GM18867 (cell line): ENCODE results near the gene KRTAP5-6.

Source experiments
- ATAC-seq: cut with Tn5 transposase; IDR thresholded peaks from one replicate; pipeline ENCODE4 v1.9.1; 2021; ENCODE audit warnings: mild to moderate bottlenecking, moderate library complexity; ENCODE audit not compliant: unreplicated experiment

The KRTAP5-6 gene, protein sequence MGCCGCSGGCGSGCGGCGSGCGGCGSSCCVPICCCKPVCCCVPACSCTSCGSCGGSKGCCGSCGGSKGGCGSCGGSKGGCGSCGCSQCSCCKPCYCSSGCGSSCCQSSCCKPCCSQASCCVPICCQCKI

DNA sequence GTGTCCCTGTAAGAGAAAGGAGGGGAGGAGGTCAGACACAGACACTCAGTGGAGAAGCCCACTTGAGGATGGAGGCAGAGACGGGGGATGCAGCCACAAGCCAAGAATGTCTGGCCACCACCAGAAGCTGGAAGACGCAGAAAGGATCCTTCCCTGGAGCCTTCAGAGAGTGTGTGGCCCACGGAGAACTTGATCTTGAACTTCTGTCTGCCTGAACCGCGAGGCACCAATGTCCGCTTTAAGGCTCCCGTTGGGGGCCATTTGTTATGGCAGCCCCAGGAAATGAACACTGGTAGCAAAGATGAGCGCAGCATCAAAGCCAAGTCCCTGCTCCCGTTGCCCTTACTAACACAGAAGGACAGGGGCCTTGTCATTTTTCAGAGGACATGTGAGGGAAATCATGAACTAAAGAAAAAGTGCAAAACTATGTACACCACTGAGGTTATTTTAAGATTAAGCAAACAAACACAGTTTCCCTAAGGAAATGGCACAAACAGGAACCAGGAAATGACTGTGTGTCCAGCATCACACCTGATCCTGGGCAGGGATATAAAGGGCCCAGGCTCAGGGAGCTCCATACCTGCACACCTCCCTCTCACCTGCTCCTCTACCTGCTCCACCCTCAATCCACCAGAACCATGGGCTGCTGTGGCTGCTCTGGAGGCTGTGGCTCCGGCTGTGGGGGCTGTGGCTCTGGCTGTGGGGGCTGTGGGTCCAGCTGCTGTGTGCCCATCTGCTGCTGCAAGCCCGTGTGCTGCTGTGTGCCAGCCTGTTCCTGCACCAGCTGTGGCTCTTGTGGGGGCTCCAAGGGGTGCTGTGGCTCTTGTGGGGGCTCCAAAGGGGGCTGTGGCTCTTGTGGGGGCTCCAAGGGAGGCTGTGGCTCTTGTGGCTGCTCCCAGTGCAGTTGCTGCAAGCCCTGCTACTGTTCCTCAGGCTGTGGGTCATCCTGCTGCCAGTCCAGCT is at the start of gene KRTAP5-6:
KRTAP5-6 (plus strand) TSS at position 588 of the 963 bp plus-strand sequence; CDS start at position 639, 51 bp downstream.
- no peak for ATAC-seq

DNA sequence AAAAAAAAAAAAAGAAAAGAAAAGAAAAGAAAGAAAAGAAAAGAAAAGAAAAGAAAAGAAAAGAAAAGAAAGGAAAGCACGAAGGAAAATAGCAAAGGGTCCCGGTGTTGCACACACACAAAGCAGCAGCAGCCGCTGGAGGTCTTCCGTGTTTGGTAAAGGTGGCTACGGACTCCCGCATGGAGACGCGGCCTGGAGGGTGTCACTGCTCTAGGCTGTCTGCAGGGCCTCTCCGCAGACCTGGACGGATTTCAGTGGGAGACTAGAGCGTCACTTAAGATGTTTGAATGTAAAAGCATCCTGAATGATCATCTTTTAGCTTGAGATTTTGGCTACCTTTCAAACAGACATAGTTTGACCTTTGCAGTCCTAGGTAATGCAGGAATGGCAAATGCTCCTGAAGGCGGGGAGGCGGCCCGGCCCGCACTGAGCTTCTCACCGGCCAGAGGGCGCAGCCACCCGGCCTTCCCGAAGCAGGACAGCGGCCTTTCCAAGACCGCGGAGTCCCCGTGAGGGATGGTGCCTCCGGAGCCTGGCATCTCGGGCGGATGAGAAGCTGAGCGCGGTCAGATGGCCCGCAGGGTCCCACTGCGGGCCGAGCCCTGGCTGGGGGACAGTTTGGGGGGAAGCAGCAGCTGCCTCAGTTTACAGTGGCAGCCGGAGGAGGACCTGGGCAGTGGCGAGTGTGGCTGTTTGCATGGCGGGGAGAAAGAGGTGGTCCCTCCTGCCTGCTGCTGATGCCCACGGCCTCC is 48.9 kb upstream of the KRTAP5-6 start:
- ATAC-seq: no peak

DNA sequence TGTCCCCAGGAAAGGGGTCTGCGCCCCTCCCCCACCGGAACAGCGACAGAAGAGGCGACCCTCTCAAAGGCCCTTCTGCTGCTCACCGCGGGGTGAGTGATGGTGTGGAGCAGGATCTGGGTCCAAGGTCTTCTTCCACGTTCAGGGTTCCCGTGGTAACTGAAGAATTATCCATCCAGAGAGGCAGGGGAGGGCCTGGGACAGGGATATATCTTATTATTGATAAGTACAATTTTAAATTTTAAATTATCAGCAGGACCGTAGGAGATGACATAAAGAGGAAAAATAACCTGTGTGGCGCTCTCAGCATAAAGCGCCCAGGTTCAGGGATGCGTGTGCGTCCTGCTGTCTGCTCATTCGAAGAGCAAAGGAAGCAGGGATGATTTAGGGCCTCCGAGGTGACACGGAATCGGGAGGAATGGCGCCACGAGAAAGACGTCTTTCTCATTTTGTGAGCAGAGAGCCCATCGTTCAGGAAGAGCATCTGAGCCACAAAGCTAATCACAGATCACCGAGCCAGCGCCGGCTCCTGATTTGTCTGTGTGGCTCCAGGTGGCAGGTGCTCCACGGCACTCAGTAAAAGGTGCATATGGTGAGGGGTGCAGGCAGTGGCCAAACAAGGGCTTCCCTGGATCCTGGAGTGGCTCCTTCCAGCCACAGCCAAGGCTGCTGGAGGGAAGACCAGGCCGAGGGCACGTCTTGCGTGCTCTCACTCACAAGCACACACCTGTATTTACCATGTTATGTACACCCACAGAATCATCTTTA is 48.2 kb upstream of the KRTAP5-6 start:
- ATAC-seq: no peak

DNA sequence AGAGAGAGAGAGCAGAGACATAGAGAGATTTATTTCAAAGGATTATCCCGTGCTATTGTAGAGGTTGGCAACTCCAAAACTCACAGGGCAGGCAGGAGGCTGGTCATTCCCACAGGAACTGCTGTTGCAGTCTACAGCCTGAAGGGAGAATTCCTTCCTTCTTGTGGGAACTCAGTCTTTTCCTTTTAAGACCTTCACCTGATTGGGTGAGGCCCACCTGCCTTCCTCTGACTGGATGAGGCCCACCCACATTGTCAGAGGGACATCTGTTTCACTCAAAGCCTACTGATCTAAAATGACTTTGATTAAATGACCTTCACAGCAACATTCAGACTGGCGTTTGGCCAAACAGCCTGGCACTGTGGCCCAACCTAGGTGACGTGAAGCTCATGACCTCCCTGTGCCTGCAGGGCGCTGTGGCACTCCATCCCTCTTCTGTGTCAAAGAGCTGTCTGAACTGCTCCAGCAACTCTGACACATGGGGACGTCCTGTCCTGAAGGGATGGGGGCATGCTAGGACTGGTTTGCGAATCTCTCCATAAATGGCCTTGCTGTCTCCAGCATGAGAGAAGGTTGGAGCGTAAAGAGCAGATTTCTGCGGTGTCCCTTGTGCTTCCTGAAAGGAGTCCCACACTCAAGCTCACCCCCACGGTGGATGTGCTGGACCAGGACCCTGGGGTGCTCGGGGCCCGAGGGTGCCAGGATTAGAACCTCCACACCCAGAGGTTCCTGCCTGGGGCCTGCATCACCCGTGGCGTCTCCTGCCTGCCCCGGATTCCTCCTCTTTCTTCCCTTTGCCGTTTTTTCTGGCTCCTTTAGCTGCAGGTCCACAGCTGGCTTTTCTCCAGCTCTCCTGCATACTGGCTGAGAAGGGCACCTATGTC is 46.7 kb upstream of the KRTAP5-6 start:
- no peak for ATAC-seq

DNA sequence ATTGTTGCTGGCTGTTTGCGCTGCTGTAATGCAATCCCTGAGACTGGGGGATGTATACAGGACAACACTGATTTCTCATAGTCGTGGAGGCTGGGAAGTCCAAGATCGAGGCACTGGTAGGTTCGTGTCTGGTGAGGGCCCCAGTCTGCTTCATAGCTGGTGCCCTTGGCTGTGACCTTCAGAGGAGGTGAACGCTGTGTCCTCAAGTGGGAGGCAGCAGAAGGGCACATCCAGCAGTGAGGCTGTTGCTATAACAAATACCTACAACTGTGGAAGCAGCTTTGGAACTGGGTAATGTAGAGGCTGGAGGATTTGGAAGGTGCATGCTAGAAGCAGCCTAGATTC is 46.1 kb upstream of the KRTAP5-6 start:
- ATAC-seq: no peak

DNA sequence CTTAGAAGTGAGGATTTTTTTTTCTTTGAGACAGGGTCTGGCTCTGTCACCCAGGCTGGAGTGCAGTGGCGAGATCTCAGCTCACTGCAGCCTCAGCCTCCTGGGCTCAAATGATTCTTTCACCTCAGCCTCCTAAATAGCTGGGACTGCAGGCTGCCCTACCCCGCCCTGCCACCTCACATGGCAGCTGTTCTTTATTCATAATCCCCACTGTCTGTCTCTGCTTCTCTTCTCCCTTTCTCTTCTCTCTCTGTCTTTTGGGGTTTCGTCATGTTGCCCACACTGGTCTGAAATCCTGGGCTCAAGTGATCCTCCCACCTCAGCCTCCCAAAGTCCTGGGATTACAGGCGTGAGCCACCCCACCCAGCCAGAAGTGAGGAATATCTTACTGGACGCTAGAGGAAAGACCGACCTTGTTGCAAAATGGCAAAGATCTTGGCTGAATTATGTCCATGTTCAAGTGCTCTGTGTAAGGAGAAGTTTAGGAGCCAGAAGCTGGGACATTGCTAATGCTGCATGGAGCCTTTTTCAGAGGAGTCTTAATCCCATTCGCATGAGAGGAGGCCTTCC is 45.5 kb upstream of the KRTAP5-6 start:
- no peak for ATAC-seq

DNA sequence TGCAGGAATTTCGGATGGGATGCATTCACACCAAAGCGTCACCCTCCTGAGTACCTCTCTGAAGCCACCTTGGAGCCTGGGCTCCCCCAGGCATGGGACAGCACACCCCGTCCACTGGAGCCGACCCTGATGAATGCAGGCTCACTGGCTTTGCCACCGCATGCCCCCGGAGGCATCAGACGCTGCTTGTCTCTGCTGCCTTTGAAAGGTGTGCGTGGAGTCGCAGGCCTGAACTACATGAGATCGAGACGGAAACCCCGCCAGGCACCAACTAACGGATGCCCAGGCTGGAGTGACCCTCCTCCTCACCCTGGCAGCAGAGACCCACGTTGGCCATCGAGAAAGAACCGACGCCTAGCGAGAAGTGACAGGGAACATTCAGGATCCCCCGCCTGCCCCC is 45.0 kb upstream of the KRTAP5-6 start:
- ATAC-seq: no peak

DNA sequence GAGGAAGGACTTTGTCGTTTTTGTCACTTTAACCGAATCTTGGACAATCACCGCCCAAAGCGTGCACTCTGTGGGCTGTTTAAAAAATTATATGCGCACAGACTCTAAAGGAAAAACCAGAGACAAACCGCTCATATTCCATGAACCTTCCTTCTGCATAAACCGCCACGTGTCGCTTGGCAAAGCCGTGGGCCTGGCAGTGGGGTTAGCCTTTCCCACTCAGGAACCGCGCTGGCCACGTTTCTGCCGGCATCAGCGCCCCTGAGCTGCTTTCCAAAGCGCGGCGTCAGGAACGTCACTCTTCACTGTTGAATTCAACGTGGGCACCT is 44.6 kb upstream of the KRTAP5-6 start:
- no peak for ATAC-seq

DNA sequence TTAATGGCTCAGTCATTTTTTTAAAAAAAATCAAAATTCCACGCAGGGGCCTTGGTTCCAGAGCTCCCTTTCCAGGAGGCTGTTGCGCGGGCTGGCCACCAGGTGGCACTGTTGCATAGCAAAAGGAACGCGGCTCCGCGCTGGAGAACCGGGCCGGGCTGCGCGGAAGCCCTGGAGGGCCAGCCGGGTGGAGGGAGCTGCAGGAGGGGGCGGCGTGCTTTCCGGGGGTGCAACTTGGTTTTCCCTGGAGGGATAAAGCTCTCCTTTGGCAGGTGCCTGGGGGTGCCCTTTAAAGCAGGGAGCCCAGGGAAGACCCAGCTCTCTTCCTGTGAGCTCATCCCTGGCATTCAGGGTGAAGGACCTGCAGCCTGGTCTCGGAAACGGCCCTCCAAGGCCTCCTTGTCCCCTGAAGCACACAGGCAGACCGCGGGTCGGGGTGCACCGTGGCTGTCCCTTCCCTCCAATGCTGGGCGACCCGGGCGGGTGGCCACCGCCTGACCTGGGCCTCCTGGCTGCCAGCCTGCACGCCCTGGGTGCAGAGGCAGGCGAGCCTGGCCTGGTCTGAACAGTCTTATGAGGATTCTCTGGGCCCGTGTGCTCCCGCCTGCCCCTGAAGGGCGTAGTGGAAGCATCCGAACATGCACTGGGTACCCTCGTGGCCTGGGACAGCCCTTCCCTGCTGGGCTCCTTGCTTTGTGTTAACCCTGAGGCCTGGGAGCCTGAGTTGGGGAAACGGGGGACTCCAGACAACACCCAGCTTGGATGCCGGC is 44.0 kb upstream of the KRTAP5-6 start:
- no peak for ATAC-seq

DNA sequence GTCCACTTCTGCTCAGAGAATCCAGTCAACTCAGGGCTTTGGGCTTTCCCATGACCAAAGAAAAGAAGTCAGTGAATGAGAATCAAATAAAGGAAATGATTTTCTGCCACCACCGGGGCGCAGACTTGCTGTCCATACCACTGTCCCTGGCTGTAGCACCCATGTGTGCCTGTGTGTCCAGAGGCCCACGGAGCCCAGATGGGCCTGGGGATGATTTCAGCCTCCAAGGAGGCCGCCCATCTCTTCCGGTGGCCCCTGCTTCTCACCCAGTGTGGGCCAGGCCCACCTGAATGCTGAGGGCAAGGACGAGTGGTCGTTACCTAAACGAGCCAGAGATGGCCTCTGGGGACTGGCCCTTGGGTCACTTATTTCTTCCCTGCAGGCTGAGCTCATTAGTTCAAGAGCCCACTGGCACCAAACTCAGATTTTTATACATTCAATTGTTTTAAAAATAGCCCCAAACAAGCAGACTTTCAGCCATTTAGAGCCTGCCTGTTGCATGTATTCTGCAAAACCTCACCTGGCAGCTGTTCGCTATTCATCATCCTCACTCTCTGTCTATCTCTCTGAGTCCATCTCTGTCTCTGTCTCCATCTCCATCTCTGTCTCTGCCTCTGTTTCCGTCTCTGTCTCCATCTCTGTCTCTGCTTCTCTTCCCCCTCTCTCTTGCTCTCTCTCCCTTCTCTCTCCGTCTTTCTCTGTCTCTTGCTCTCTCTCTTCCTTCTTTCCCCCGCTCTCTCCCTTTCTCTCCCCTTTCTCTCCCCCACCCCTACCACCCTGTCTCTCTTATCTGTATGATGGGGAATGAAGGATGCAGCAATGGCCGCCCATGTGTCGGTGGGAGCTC is 43.2 kb upstream of the KRTAP5-6 start:
- ATAC-seq: no peak

DNA sequence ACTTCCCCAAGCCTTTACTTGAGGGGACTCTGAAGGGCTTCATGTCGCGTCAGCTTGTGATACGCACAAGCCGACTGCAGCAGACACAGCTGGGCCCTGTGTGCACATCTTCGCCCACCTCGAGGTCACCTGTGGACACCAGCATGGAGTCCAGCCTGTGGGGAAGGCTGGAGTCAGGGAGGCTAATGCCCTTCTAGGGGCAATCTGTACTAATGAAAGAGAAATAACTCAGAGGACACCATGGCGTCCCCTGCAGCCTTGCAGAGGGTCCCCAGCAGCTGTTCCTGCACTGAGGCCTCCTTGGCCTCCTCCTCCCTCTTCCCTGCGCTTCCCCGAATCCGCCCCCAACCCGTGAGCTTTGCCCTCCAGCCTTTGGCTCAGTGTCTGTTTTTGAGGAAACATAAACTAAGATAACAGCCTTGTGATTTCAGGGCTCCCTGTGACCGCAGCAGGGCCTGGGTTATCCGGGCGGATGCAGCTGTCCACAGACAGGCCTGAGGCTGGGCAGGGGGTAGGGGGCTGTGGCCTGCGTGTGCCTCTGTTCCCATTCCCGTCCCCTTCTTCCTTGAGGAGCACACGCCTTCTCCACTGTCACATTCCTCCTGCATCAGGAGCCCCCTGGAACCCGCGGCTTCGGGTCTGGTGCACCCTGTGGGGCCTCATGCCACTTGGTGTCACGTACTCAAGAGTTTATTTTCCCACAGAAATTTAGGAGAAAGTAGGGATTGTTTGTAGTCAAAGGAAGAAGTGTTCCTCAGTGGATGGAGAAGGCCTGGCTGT is 42.4 kb upstream of the KRTAP5-6 start:
- no peak for ATAC-seq

DNA sequence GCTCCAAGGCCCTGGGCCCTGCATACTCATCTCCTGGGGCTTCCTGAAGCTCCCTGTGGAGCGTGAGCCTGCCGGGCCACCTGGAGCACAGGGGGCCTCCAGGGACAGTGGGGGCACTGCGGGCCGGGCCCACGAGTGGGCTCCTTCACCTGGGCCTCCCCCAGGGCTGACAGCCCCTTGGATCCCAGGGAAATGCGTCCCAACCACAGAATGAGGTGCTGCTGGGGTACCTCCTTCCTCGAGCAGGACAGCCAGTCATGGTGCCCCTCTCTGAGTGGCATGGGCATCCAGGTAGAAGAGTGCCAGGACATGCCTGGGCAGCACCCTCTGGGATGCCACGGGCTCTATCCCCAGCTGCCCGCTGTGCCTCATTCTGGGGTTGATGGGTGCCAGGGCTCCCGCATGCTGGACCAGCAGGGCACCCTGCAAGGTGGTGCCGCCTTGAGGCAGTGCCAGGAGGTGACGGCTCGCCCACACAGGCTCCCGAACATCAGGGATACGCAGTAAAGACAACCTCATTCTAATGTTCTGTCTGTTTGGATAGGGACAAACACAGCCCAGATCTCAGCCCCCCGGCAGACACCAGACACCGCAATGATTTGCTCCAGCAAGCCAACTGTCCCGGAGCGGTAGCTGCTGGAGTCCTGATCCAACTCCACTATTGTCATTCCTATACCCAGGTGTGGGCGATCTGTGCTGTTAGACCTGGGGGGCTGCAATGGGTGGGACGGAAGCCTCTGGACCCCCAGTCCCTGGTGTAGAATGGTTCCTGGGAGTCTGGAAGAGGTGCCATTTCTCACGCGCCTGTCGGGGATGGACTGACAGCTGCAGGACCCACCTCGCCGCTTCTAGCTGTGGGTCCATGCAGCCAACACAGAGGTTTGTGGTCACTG is 41.6 kb upstream of the KRTAP5-6 start:
- no peak for ATAC-seq

DNA sequence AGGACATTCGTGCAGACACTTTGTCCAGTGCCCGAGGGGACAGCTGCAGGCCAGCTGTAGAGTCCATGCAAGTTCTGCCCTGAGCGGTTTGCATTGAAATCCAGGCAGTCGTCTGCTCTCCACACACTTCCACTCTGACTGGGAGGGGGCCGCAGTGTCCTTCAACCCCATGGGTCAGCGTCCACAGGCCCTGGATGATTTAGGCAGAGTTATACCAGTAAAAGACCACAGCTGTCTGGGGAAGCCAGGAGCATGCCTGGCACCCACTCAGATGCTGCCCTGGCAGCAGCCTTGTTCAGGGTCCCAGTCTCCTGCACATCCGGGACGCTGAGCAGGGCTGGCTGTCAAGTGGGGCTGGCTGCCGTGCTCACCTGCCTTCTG is 40.9 kb upstream of the KRTAP5-6 start:
- ATAC-seq: no peak

DNA sequence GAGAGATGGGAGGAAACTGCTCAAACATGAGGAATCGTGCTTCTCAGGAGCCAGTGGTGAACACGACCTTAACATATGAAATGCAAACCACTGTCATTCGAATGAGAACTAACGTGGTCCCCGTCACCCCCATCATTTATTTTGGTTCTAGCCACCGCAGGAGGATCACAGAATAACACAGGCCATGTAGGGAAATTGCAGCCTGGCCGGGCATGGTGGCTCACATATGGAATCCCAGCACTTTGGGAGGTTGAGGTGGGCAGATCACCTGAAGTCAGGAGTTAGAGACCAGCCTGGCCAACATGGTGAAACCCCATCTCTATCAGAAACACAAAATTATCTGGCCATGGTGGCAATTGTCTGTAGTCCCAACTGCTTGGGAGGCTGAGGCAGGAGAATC is 40.3 kb upstream of the KRTAP5-6 start:
- ATAC-seq: no peak

DNA sequence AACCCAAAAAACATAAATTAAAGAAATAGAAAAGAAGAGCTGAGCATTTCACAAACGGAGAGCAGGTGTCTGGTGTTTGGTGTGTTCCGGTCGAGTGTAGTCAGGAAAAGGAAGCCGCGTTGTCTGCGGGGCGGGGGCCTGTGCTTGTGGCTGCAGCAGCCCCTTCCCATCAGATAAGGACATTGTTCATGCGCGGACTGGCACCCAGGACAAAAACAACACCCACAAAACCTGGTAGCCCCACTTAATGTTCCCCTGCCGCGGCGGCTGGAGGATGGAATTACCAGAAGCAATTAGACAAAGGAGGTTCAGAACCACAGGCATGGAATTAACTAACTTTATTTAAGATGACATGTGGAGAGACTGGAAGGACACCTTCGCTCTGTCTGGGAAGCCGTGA is 37.5 kb upstream of the KRTAP5-6 start:
- ATAC-seq: no peak

DNA sequence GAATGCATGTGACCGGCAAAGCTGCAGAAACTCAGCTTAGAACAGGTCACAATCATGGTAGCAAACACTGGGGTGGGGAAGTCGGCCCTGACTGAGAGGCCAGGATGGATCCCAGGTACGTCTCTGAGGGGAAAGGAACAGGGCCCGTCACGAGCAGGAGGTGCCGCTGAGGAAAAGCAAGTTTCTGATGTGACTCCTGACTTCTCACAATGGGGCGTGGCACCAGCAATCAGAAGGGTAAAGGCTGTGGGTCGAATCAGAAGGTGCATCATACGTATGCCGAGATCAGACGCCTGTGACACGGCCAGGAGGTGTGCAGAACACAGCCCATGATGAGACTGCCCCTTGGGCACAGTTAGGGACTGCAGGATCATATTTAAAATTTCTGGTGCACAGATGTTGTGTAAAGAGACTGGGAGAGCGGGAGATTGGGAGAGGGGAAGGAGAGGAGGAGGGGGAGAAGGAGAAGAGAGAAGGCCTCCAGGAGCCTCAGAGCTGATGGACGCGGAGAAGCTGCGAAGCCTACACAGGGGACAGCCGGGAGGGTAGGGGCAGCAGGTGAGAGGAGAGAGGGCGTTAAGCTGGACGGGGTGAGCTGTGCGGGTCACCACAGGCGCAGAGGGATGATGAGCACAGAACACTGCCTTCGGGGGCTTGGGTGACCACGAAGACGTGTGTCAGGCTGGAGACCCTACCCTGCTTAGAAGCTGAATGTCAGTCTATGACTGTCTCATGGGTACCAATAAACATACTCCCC is 36.7 kb upstream of the KRTAP5-6 start:
- ATAC-seq: no peak
